Fibroblast of mammary gland (primary cell): ENCODE results near the gene GRIFIN.
A peak's percentile ranks its signal among the peaks of the same experiment; 100 is the strongest.

Source experiments
- DNase-seq: peaks from one replicate; pipeline ENCODE4 v3.0.0-alpha.2; 2010; ENCODE audit warnings: low read depth
- H3K4me3 ChIP-seq: 2 replicates; pipeline ENCODE4 v1.5.1; 2011; ENCODE audit warnings: low read depth, mild to moderate bottlenecking, low read length, moderate library complexity; ENCODE audit not compliant: control insufficient read depth
- TF ChIP-seq, protein P1 (sequence below): conservative IDR thresholded peaks from 2 replicates; pipeline ENCODE4 v1.5.1; 2011; ENCODE audit warnings: low read depth, low read length, inconsistent platforms; ENCODE audit not compliant: control insufficient read depth, insufficient read depth

The GRIFIN gene

DNA sequence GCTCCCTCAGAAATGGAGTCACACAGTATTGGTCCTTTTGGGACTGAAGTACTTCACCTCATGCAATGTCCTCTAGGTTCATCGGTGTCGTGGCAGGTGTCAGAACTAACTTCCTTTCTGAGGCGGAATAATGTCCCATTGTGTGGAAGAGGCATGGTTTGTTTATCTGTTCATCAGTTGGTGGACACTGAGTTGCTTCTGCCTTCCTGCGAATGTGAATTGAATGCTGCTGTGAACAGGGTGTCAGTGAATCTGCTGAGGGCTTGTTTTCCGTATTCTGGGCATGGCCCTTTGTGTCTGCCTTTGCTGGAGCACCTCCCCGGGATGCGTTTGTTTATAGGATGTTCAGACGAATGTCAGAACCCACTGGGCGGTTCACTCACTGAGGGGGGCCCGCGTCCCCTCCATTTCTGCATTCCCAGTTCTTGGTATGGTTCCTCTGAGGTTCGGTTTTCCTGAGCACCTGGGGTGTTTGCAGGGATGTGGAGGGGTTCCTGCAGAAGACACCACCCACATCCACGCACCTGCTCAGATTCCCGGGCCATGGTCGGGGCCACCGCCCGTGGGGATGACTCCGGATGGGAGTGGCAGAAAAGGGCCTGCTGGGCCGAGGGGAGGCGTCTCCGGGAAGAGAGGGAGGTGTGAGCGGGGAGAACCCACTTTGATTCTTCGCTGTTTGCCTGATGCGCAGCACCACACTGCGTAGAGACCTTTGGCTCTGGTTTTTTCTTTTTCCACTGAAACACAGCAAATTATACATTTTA lies 39.7 kb downstream of the GRIFIN start:
- TF ChIP-seq, protein P1, sequence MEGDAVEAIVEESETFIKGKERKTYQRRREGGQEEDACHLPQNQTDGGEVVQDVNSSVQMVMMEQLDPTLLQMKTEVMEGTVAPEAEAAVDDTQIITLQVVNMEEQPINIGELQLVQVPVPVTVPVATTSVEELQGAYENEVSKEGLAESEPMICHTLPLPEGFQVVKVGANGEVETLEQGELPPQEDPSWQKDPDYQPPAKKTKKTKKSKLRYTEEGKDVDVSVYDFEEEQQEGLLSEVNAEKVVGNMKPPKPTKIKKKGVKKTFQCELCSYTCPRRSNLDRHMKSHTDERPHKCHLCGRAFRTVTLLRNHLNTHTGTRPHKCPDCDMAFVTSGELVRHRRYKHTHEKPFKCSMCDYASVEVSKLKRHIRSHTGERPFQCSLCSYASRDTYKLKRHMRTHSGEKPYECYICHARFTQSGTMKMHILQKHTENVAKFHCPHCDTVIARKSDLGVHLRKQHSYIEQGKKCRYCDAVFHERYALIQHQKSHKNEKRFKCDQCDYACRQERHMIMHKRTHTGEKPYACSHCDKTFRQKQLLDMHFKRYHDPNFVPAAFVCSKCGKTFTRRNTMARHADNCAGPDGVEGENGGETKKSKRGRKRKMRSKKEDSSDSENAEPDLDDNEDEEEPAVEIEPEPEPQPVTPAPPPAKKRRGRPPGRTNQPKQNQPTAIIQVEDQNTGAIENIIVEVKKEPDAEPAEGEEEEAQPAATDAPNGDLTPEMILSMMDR = no peak
- H3K4me3 ChIP-seq = no peak overlapping the region
- no peak for DNase-seq

GRCh38 chr7:2435146-2435545 lies 41.1 kb downstream of the GRIFIN start:
- no peak overlapping the region for H3K4me3 ChIP-seq
- TF ChIP-seq, protein P1 = no peak
- no peak for DNase-seq

- no peak for DNase-seq
- TF ChIP-seq, protein P1 = no peak
- H3K4me3 ChIP-seq = no peak overlapping the region
Measured at GRCh38 chr7:2433713-2434550, 42.3 kb downstream of the GRIFIN start.

- H3K4me3 ChIP-seq = no peak overlapping the region
- TF ChIP-seq, protein P1 = no peak
- no peak for DNase-seq
Measured at GRCh38 chr7:2432910-2433712, 43.1 kb downstream of the GRIFIN start.

GRCh38 chr7:2431260-2431867 lies 44.8 kb downstream of the GRIFIN start:
- TF ChIP-seq, protein P1 = peak; percentile 65
- DNase-seq = no peak

DNA sequence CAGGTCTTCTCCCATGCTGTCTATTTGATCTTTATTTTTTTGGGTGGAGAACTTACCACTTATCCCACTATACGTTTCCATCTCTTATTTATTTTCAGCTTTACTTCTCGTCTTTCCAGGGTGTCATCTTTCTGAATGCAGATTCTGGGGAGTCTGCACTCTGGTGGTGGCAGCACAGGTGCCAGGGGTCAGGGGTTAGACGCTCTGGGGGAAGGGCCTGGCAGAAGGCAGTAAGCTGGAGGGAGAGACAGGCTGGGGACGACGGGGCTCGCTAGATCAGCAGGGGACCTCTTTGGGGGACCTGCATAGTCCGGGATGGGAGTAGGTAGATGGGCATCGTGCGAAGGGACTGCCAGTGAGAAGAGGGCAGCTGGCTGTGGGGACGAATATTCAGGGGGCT lies 50.4 kb downstream of the GRIFIN start:
- TF ChIP-seq, protein P1 = no peak
- no peak for DNase-seq
- no peak overlapping the region for H3K4me3 ChIP-seq

More at GRCh38 chr7:2431260-2431867, 44.8 kb downstream of the GRIFIN start:
- H3K4me3 ChIP-seq = no peak overlapping the region
